ENCODE measurements around the gene ACKR3.

DNA sequence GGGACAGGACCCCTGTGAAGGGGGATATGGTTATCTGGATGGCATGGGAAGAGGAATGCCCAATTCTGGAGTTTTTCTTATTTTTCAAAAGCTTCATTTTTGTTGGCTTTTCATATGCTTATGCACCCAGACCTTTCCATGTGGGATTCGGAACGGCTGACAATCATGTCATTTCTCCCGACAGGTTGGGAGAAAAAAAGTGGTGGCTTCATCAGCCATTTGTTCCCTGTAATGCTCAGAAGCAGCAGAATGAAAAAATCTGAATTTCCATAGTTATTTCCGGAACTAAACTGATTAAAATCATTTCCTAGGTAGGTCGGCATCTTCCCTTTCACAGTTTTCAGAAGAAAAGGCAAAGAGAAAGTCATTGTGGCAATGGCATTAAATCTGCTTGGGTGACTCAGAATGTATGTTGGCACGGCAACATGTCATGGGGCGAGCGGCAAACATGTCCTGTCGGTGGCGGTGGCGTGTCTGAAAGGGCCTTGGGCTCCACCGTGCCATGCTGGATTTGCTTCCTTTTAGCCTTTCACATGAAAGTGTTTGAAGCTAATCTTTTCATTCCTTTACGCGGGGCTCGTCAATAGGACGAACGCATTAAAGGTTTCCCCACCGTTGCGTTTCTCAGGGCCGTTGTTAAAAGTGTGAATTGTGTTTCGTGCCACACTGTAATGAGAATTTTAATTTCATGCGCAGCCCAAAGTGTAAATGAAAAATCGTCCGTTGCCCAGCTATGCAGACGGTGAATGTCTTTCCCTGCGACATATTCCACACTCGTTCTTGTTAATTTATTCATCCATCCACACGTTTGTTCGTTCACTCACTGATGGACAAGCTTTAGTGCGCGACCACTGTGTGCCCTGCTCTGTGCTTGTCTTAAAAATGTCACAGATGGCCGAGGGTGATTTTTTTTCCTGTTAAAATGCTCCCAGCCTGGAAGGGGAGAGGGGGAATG is 18.5 kb downstream of the ACKR3 start:
- TF ChIP-seq, protein P1, sequence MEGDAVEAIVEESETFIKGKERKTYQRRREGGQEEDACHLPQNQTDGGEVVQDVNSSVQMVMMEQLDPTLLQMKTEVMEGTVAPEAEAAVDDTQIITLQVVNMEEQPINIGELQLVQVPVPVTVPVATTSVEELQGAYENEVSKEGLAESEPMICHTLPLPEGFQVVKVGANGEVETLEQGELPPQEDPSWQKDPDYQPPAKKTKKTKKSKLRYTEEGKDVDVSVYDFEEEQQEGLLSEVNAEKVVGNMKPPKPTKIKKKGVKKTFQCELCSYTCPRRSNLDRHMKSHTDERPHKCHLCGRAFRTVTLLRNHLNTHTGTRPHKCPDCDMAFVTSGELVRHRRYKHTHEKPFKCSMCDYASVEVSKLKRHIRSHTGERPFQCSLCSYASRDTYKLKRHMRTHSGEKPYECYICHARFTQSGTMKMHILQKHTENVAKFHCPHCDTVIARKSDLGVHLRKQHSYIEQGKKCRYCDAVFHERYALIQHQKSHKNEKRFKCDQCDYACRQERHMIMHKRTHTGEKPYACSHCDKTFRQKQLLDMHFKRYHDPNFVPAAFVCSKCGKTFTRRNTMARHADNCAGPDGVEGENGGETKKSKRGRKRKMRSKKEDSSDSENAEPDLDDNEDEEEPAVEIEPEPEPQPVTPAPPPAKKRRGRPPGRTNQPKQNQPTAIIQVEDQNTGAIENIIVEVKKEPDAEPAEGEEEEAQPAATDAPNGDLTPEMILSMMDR (conservative IDR thresholded peaks at IDR 0.05), result no peak
- no peak for TF ChIP-seq EZH2 (IDR thresholded peaks at IDR 0.05; ENCODE audit: low read depth)
